ENCODE measurements around the gene KCNIP2.

KCNIP2 gene

GRCh38 chr10:101818119-101818871 is 25.3 kb downstream of the KCNIP2 start, which contains the start of gene OGA:
Gene OGA, minus strand, starts transcription at chr10:101818444. Its CDS starts 422 bp downstream, at chr10:101818022.
- in situ Hi-C loops (cut with HindIII; ENCODE audit: low pct_ligation_motif_present, low sequenced_read_pairs) = no loop called here
- no peak for TF ChIP-seq CTCF (IDR thresholded peaks at IDR 0.05; ENCODE audit: low read depth, low read length, missing control alignments)
- Histone ChIP-seq H3K27me3 (replicated peaks) (no peaks in the 10 kb centered on the region), H3K27ac (peak within 1 kb of the TSS; percentile 93), H3K36me3 (replicated peaks) (peaks cover 6% of the 10 kb centered on the region), H3K4me3 (ENCODE audit: low read depth, low read length) (peak within 1 kb of the TSS; percentile 98)
- peak; percentile 99 for DNase-seq

GRCh38 chr10:101817337-101818118 is 26.1 kb downstream of the KCNIP2 start:
- DNase-seq = peak; percentile 92
- TF ChIP-seq CTCF (IDR thresholded peaks at IDR 0.05; ENCODE audit: low read depth, low read length, missing control alignments) = no peak

GRCh38 chr10:101816913-101817336 is 26.7 kb downstream of the KCNIP2 start:
- DNase-seq = no peak
- TF ChIP-seq CTCF (IDR thresholded peaks at IDR 0.05; ENCODE audit: low read depth, low read length, missing control alignments) = no peak
- peaks cover 13% of the 10 kb centered on the region for H3K36me3 ChIP-seq (replicated peaks)
- in situ Hi-C loops (cut with HindIII; ENCODE audit: low pct_ligation_motif_present, low sequenced_read_pairs) = no loop called here
- peak overlapping the region; percentile 93 for H3K27ac ChIP-seq
- no peaks in the 10 kb centered on the region for H3K27me3 ChIP-seq (replicated peaks)
- H3K4me3 ChIP-seq (ENCODE audit: low read depth, low read length) = peak overlapping the region; percentile 98

More at GRCh38 chr10:101817337-101818118, 26.1 kb downstream of the KCNIP2 start:
- peaks cover 7% of the 10 kb centered on the region for H3K36me3 ChIP-seq (replicated peaks)
- H3K27ac ChIP-seq = peak overlapping the region; percentile 93
- H3K4me3 ChIP-seq (ENCODE audit: low read depth, low read length) = peak overlapping the region; percentile 98
- in situ Hi-C loops (cut with HindIII; ENCODE audit: low pct_ligation_motif_present, low sequenced_read_pairs) = no loop called here
- no peaks in the 10 kb centered on the region for H3K27me3 ChIP-seq (replicated peaks)

- Histone ChIP-seq H3K4me3 (ENCODE audit: low read depth, low read length) (peak overlapping the region; percentile 98), H3K27me3 (replicated peaks) (no peaks in the 10 kb centered on the region), H3K36me3 (replicated peaks) (peaks cover 17% of the 10 kb centered on the region), H3K27ac (peak overlapping the region; percentile 38)
- DNase-seq = no peak
- in situ Hi-C loops (cut with HindIII; ENCODE audit: low pct_ligation_motif_present, low sequenced_read_pairs) = no loop called here
- no peak for TF ChIP-seq CTCF (IDR thresholded peaks at IDR 0.05; ENCODE audit: low read depth, low read length, missing control alignments)
Measured at GRCh38 chr10:101816376-101816775, 27.2 kb downstream of the KCNIP2 start.

- DNase-seq = no peak
- Histone ChIP-seq H3K27ac (no peak overlapping the region), H3K4me3 (ENCODE audit: low read depth, low read length) (peak overlapping the region; percentile 98), H3K36me3 (replicated peaks) (peaks cover 29% of the 10 kb centered on the region), H3K27me3 (replicated peaks) (no peaks in the 10 kb centered on the region)
- no peak for TF ChIP-seq CTCF (IDR thresholded peaks at IDR 0.05; ENCODE audit: low read depth, low read length, missing control alignments)
- in situ Hi-C loops (cut with HindIII; ENCODE audit: low pct_ligation_motif_present, low sequenced_read_pairs) = no loop called here
Measured at GRCh38 chr10:101814466-101815071, 29.0 kb downstream of the KCNIP2 start.

Data from brain microvascular endothelial cell (primary cell).